ENCODE measurements around the gene RNF157.
"Not testable (repeated sequence)": the region's sequence is repeated elsewhere in the genome, so short reads cannot be mapped to it uniquely, and the experiment has no call there.

Gene RNF157

GRCh38 chr17:76232342-76232741, 8.0 kb downstream of the RNF157 start:
- DNase-seq: peak; percentile 27

- DNase-seq: not testable (repeated sequence)
Observed at GRCh38 chr17:76226749-76227148, 13.5 kb downstream of the RNF157 start.

- not testable (repeated sequence) for DNase-seq
Observed at GRCh38 chr17:76225373-76226086, 14.8 kb downstream of the RNF157 start.

- DNase-seq: no peak
Observed at GRCh38 chr17:76223802-76224201, 16.5 kb downstream of the RNF157 start.

- no peak for DNase-seq
Observed at GRCh38 chr17:76219670-76220383, 20.5 kb downstream of the RNF157 start.

- no peak for DNase-seq
Observed at GRCh38 chr17:76217081-76217480, 23.2 kb downstream of the RNF157 start.

GRCh38 chr17:76213491-76213890, 26.8 kb downstream of the RNF157 start:
- no peak for DNase-seq

- DNase-seq: no peak
Observed at GRCh38 chr17:76208120-76208519, 32.2 kb downstream of the RNF157 start.

- no peak for DNase-seq
Observed at GRCh38 chr17:76207275-76208059, 32.8 kb downstream of the RNF157 start.

GRCh38 chr17:76205542-76206144, 34.6 kb downstream of the RNF157 start:
- not testable (repeated sequence) for DNase-seq

- no peak for DNase-seq
Observed at GRCh38 chr17:76204277-76204676, 36.0 kb downstream of the RNF157 start.

- no peak for DNase-seq
Observed at GRCh38 chr17:76200354-76200753, 39.9 kb downstream of the RNF157 start.

- no peak for DNase-seq
Observed at GRCh38 chr17:76199469-76199868, 40.8 kb downstream of the RNF157 start.

GRCh38 chr17:76198702-76199101, 41.6 kb downstream of the RNF157 start:
- no peak for DNase-seq

GRCh38 chr17:76197911-76198310, 42.4 kb downstream of the RNF157 start:
- DNase-seq: no peak

GRCh38 chr17:76196675-76197074, 43.6 kb downstream of the RNF157 start:
- DNase-seq: no peak

- DNase-seq: no peak
Observed at GRCh38 chr17:76195281-76196096, 44.8 kb downstream of the RNF157 start.

- no peak for DNase-seq
Observed at GRCh38 chr17:76193591-76193990, 46.7 kb downstream of the RNF157 start.

- no peak for DNase-seq
Observed at GRCh38 chr17:76191896-76192295, 48.4 kb downstream of the RNF157 start.

GRCh38 chr17:76189741-76190140, 50.6 kb downstream of the RNF157 start:
- DNase-seq: no peak

GRCh38 chr17:76189247-76189646, 51.0 kb downstream of the RNF157 start:
- no peak for DNase-seq
